ENCODE measurements around the gene TM9SF1. TPM values are rescaled to one million over a fixed set of nuclear protein-coding genes. Genes with fewer than 3 reads are reported as not detected.

The TM9SF1 gene
- total and polyA plus RNA-seq, 9 of the 15 experiments (the other 6 are each of a cell fraction or from before 2014, with no cell fraction given) = 5.3 to 20.3 (median 11.8) TPM

DNA sequence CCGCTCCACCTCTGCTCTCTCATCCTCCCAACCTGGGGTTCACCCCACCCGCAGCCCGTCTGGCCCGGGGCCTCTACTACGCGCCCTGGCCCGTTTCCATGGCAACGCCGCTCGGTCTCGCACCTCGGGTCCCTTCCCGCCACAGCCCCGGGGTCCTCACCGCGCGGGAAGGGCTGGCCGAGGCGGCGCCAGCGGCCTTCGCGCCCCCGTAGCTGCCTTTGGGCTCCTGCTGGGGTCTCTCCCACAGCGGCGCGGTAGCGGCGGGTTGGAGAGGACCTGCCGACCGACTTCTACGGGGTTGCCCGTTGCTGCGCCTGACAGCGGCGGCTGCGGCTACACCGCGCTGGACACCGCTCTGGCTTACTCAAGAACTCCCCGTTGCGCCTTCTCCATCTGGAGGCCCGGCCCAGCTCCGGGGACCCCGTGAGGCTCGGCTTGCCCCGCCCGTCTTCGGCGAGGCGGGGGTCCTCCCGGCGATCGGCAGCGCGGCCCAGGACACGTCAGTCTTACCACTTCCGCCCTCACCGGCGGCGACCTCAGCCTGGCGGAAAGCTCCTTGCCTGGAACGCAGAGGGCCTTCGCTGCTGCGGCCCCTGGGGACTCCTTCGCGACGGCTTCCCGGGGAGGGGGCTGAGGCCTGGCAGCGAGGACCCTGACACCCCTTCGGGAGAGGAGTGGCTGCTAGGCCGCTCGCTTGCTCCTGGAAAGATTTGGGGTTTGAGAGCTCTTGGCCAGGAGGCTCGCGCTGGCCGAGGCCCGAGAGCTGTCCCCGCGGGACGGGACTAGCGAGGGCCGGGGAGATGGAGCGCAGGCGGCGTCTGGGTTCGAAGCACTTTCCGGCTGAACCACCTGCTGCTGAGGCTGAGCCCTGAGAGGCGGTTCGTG lies at the start of gene TM9SF1 (continued):
- TF ChIP-seq, protein P1, sequence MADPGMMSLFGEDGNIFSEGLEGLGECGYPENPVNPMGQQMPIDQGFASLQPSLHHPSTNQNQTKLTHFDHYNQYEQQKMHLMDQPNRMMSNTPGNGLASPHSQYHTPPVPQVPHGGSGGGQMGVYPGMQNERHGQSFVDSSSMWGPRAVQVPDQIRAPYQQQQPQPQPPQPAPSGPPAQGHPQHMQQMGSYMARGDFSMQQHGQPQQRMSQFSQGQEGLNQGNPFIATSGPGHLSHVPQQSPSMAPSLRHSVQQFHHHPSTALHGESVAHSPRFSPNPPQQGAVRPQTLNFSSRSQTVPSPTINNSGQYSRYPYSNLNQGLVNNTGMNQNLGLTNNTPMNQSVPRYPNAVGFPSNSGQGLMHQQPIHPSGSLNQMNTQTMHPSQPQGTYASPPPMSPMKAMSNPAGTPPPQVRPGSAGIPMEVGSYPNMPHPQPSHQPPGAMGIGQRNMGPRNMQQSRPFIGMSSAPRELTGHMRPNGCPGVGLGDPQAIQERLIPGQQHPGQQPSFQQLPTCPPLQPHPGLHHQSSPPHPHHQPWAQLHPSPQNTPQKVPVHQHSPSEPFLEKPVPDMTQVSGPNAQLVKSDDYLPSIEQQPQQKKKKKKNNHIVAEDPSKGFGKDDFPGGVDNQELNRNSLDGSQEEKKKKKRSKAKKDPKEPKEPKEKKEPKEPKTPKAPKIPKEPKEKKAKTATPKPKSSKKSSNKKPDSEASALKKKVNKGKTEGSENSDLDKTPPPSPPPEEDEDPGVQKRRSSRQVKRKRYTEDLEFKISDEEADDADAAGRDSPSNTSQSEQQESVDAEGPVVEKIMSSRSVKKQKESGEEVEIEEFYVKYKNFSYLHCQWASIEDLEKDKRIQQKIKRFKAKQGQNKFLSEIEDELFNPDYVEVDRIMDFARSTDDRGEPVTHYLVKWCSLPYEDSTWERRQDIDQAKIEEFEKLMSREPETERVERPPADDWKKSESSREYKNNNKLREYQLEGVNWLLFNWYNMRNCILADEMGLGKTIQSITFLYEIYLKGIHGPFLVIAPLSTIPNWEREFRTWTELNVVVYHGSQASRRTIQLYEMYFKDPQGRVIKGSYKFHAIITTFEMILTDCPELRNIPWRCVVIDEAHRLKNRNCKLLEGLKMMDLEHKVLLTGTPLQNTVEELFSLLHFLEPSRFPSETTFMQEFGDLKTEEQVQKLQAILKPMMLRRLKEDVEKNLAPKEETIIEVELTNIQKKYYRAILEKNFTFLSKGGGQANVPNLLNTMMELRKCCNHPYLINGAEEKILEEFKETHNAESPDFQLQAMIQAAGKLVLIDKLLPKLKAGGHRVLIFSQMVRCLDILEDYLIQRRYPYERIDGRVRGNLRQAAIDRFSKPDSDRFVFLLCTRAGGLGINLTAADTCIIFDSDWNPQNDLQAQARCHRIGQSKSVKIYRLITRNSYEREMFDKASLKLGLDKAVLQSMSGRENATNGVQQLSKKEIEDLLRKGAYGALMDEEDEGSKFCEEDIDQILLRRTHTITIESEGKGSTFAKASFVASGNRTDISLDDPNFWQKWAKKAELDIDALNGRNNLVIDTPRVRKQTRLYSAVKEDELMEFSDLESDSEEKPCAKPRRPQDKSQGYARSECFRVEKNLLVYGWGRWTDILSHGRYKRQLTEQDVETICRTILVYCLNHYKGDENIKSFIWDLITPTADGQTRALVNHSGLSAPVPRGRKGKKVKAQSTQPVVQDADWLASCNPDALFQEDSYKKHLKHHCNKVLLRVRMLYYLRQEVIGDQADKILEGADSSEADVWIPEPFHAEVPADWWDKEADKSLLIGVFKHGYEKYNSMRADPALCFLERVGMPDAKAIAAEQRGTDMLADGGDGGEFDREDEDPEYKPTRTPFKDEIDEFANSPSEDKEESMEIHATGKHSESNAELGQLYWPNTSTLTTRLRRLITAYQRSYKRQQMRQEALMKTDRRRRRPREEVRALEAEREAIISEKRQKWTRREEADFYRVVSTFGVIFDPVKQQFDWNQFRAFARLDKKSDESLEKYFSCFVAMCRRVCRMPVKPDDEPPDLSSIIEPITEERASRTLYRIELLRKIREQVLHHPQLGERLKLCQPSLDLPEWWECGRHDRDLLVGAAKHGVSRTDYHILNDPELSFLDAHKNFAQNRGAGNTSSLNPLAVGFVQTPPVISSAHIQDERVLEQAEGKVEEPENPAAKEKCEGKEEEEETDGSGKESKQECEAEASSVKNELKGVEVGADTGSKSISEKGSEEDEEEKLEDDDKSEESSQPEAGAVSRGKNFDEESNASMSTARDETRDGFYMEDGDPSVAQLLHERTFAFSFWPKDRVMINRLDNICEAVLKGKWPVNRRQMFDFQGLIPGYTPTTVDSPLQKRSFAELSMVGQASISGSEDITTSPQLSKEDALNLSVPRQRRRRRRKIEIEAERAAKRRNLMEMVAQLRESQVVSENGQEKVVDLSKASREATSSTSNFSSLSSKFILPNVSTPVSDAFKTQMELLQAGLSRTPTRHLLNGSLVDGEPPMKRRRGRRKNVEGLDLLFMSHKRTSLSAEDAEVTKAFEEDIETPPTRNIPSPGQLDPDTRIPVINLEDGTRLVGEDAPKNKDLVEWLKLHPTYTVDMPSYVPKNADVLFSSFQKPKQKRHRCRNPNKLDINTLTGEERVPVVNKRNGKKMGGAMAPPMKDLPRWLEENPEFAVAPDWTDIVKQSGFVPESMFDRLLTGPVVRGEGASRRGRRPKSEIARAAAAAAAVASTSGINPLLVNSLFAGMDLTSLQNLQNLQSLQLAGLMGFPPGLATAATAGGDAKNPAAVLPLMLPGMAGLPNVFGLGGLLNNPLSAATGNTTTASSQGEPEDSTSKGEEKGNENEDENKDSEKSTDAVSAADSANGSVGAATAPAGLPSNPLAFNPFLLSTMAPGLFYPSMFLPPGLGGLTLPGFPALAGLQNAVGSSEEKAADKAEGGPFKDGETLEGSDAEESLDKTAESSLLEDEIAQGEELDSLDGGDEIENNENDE (IDR thresholded peaks at IDR 0.05; ENCODE audit: low read depth, low read length) = no peak
- TF ChIP-seq, protein P2, sequence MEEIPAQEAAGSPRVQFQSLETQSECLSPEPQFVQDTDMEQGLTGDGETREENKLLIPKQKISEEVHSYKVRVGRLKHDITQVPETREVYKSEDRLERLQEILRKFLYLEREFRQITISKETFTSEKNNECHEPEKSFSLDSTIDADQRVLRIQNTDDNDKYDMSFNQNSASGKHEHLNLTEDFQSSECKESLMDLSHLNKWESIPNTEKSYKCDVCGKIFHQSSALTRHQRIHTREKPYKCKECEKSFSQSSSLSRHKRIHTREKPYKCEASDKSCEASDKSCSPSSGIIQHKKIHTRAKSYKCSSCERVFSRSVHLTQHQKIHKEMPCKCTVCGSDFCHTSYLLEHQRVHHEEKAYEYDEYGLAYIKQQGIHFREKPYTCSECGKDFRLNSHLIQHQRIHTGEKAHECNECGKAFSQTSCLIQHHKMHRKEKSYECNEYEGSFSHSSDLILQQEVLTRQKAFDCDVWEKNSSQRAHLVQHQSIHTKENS (CRISPR knock-in tag; IDR thresholded peaks at IDR 0.05) = no peak
- TF ChIP-seq L3MBTL2 (IDR thresholded peaks at IDR 0.05) (peak; percentile 100), HDAC8 (tag; IDR thresholded peaks at IDR 0.05) (no peak), CEBPG (CRISPR knock-in tag; IDR thresholded peaks at IDR 0.05) (no peak; the same call in 1 of the 2 replicates), CEBPG (tag; conservative IDR thresholded peaks at IDR 0.05 in 1 of 2, IDR thresholded peaks at IDR 0.05 in 1 of 2) (no peak), SMARCE1 (IDR thresholded peaks at IDR 0.05) (no peak), NR2F6 (CRISPR knock-in tag; IDR thresholded peaks at IDR 0.05) (no peak), PHF21A (IDR thresholded peaks at IDR 0.05; ENCODE audit: borderline replicate concordance, low read depth) (no peak), NFE2 (IDR thresholded peaks at IDR 0.05; ENCODE audit: low read depth) (peak; percentile 83)
- TF ChIP-seq, protein P3, sequence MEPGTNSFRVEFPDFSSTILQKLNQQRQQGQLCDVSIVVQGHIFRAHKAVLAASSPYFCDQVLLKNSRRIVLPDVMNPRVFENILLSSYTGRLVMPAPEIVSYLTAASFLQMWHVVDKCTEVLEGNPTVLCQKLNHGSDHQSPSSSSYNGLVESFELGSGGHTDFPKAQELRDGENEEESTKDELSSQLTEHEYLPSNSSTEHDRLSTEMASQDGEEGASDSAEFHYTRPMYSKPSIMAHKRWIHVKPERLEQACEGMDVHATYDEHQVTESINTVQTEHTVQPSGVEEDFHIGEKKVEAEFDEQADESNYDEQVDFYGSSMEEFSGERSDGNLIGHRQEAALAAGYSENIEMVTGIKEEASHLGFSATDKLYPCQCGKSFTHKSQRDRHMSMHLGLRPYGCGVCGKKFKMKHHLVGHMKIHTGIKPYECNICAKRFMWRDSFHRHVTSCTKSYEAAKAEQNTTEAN (CRISPR knock-in tag; IDR thresholded peaks at IDR 0.05) = no peak
- TF ChIP-seq, protein P4, sequence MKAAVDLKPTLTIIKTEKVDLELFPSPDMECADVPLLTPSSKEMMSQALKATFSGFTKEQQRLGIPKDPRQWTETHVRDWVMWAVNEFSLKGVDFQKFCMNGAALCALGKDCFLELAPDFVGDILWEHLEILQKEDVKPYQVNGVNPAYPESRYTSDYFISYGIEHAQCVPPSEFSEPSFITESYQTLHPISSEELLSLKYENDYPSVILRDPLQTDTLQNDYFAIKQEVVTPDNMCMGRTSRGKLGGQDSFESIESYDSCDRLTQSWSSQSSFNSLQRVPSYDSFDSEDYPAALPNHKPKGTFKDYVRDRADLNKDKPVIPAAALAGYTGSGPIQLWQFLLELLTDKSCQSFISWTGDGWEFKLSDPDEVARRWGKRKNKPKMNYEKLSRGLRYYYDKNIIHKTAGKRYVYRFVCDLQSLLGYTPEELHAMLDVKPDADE (conservative IDR thresholded peaks at IDR 0.05; ENCODE audit: control insufficient read depth, low read depth, low read length) = peak; percentile 28; the same call in 1 of the 2 replicates
